Gastrocnemius medialis (tissue), 4 donors: ENCODE measurements around the gene PDE10A. TPM values are rescaled to one million over a fixed set of nuclear protein-coding genes. Genes with fewer than 3 reads are reported as not detected.

Experiments
- ATAC-seq, 2 donors: fragments of 150-250 bp; one replicate each; pipeline ENCODE4 v1.9.1; 2016
- DNase-seq, 2 donors: peaks; one replicate each; pipeline ENCODE4 v3.0.0-alpha.2; 2019
- H3K27ac ChIP-seq, 4 donors: fragments of 200-600 bp; sonication (generic); 1 replicate in 1 of 4; 2 replicates in 3 of 4; pipeline ENCODE4 v1.5.1; 2016 to 2018; ENCODE audit warnings: mild to moderate bottlenecking in 2 of 4, moderate library complexity in 1 of 4
- H3K27me3 ChIP-seq, 3 donors: fragments of 200-600 bp; sonication (generic) in 2 of 3; 1 replicate in 1 of 3; 2 replicates in 2 of 3; pipeline versions ENCODE4 v1.5.1 to v1.6.0; 2016 to 2019; ENCODE audit warnings: mild to moderate bottlenecking in 1 of 3, moderate library complexity in 1 of 3
- H3K36me3 ChIP-seq, 2 donors: fragments of 200-600 bp; sonication (generic) in 1 of 2; one replicate each; pipeline ENCODE4 v1.5.1; 2017 to 2018
- H3K4me1 ChIP-seq, 2 donors: fragments of 200-600 bp; sonication (generic) in 1 of 2; one replicate each; pipeline ENCODE4 v1.5.1; 2016 to 2017; ENCODE audit warnings: mild to moderate bottlenecking in 2 of 2
- H3K4me3 ChIP-seq, 4 donors: fragments of 200-600 bp; sonication (generic) in 3 of 4; 1 replicate in 1 of 4; 2 replicates in 3 of 4; pipeline ENCODE4 v1.5.1; 2016 to 2019; ENCODE audit warnings: mild to moderate bottlenecking in 2 of 4
- H3K9me3 ChIP-seq, 3 donors: fragments of 200-600 bp; sonication (generic) in 2 of 3; 1 replicate in 1 of 3; 2 replicates in 2 of 3; pipeline ENCODE4 v1.5.1; 2016 to 2019
- CTCF ChIP-seq, 5 experiments: fragments of 450-650 bp in 3 of 5; fragments of 200-600 bp in 2 of 5; sonication (generic) in 2 of 5; IDR thresholded peaks in 4 of 5; conservative IDR thresholded peaks in 1 of 5; 1 replicate in 4 of 5; 2 replicates in 1 of 5; pipeline ENCODE4 v1.5.1; 2016 to 2019; ENCODE audit warnings: antibody characterized with exemption in 5 of 5, mild to moderate bottlenecking in 3 of 5, moderate library complexity in 3 of 5
- POLR2A ChIP-seq, 2 donors: fragments of 450-650 bp; IDR thresholded peaks; one replicate each; pipeline ENCODE4 v1.6.1; 2017; ENCODE audit warnings: antibody characterized with exemption in 2 of 2, mild to moderate bottlenecking in 2 of 2, moderate library complexity in 2 of 2
- in situ Hi-C, 4 donors: fragments of 200-750 bp; cut with MboI; loops; one replicate each; pipeline versions ENCODE4 v1.15.0 to v1.8.0; 2017; ENCODE audit warnings: low sequenced_read_pairs in 4 of 4
- intact Hi-C: fragments of 100-400 bp; cut with DNase I; formaldehyde crosslinking; loops from one replicate; pipeline ENCODE4 v1.15.1; 2023; ENCODE audit warnings: low total_unique reads
- total RNA-seq, 4 donors: library from RNA; depleted of rRNA; stranded (reverse); fragments of >200 nt; gene quantifications; one replicate each; pipeline versions ENCODE4 v1.1.0 to v1.2.3, GENCODE V29; 2016

PDE10A gene
- total RNA-seq, 4 donors from 2014 or later: 0.24 to 1.5 (median 1.2) TPM

- H3K36me3 ChIP-seq: no peaks in the 10 kb centered on the region
- H3K27ac ChIP-seq: no peak overlapping the region
- H3K27me3 ChIP-seq: no peaks in the 10 kb centered on the region
- in situ Hi-C loops (no loop called here), intact Hi-C loops (no loop called here)
- TF ChIP-seq POLR2A (IDR thresholded peaks at IDR 0.05) (no peak), CTCF (IDR thresholded peaks at IDR 0.05 in 4 of 5, conservative IDR thresholded peaks at IDR 0.05 in 1 of 5) (no peak)
- ATAC-seq (no peak), DNase-seq (no peak)
- H3K4me3 ChIP-seq: no peak overlapping the region
- no peaks in the 10 kb centered on the region for H3K4me1 ChIP-seq
- H3K9me3 ChIP-seq: no peaks in the 10 kb centered on the region
Observed at GRCh38 chr6:165645919-165646318, 17.1 kb downstream of the PDE10A start.

- in situ Hi-C loops: no loop called here
- ATAC-seq: no peak
- TF ChIP-seq CTCF (IDR thresholded peaks at IDR 0.05 in 4 of 5, conservative IDR thresholded peaks at IDR 0.05 in 1 of 5) (no peak), POLR2A (IDR thresholded peaks at IDR 0.05) (no peak)
- Histone ChIP-seq H3K4me3 (no peak overlapping the region), H3K27ac (no peak overlapping the region), H3K9me3 (no peaks in the 10 kb centered on the region), H3K27me3 (no peaks in the 10 kb centered on the region), H3K36me3 (no peaks in the 10 kb centered on the region), H3K4me1 (no peaks in the 10 kb centered on the region)
- intact Hi-C loops: no loop called here
- no peak for DNase-seq
Observed at GRCh38 chr6:165644586-165645266, 18.3 kb downstream of the PDE10A start.

- ATAC-seq (no peak), DNase-seq (no peak)
- Histone ChIP-seq H3K9me3 (no peaks in the 10 kb centered on the region), H3K36me3 (no peaks in the 10 kb centered on the region), H3K27me3 (no peaks in the 10 kb centered on the region), H3K27ac (no peak overlapping the region), H3K4me3 (no peak overlapping the region), H3K4me1 (no peaks in the 10 kb centered on the region)
- in situ Hi-C loops (no loop called here), intact Hi-C loops (no loop called here)
- no peak for TF ChIP-seq POLR2A (IDR thresholded peaks at IDR 0.05)
- TF ChIP-seq CTCF (IDR thresholded peaks at IDR 0.05 in 4 of 5, conservative IDR thresholded peaks at IDR 0.05 in 1 of 5): no peak
Observed at GRCh38 chr6:165643015-165643414, 20.0 kb downstream of the PDE10A start.

- intact Hi-C loops: no loop called here
- H3K36me3 ChIP-seq: no peaks in the 10 kb centered on the region
- no peak overlapping the region for H3K4me3 ChIP-seq
- no peaks in the 10 kb centered on the region for H3K27me3 ChIP-seq
- DNase-seq: no peak
- in situ Hi-C loops: no loop called here
- H3K4me1 ChIP-seq: no peaks in the 10 kb centered on the region
- no peak overlapping the region for H3K27ac ChIP-seq
- TF ChIP-seq CTCF (IDR thresholded peaks at IDR 0.05 in 4 of 5, conservative IDR thresholded peaks at IDR 0.05 in 1 of 5) (no peak), POLR2A (IDR thresholded peaks at IDR 0.05) (no peak)
- H3K9me3 ChIP-seq: no peaks in the 10 kb centered on the region
- ATAC-seq: no peak
Observed at GRCh38 chr6:165641672-165642156, 21.3 kb downstream of the PDE10A start.

GRCh38 chr6:165640806-165641205, 22.2 kb downstream of the PDE10A start:
- no peaks in the 10 kb centered on the region for H3K36me3 ChIP-seq

More at GRCh38 chr6:165640806-165641205, 22.2 kb downstream of the PDE10A start:
- H3K4me3 ChIP-seq: no peak overlapping the region
- TF ChIP-seq CTCF (IDR thresholded peaks at IDR 0.05 in 4 of 5, conservative IDR thresholded peaks at IDR 0.05 in 1 of 5) (no peak), POLR2A (IDR thresholded peaks at IDR 0.05) (no peak)
- no peaks in the 10 kb centered on the region for H3K9me3 ChIP-seq
- no peaks in the 10 kb centered on the region for H3K27me3 ChIP-seq
- no peak for ATAC-seq
- no peak for DNase-seq
- intact Hi-C loops (no loop called here), in situ Hi-C loops (no loop called here)
- H3K27ac ChIP-seq: no peak overlapping the region
- H3K4me1 ChIP-seq: peaks cover 0 to 2% of the 10 kb centered on the region in 2 donors
